Uterus (tissue), 2 donors: ENCODE data around the gene ELMO1.

Experiments used
- POLR2A ChIP-seq, 2 donors: fragments of 450-650 bp; IDR thresholded peaks; one replicate each; pipeline ENCODE4 v1.6.1; 2016; ENCODE audit warnings: antibody characterized with exemption in 2 of 2, mild to moderate bottlenecking in 1 of 2, moderate library complexity in 1 of 2
- TF ChIP-seq, protein P1 (sequence below), 4 experiments: fragments of 200-600 bp in 2 of 4; fragments of 450-650 bp in 2 of 4; sonication (generic) in 2 of 4; IDR thresholded peaks; one replicate each; pipeline ENCODE4 v1.5.1; 2016 to 2019; ENCODE audit warnings: antibody characterized with exemption in 4 of 4, mild to moderate bottlenecking in 2 of 4, moderate library complexity in 1 of 4

DNA sequence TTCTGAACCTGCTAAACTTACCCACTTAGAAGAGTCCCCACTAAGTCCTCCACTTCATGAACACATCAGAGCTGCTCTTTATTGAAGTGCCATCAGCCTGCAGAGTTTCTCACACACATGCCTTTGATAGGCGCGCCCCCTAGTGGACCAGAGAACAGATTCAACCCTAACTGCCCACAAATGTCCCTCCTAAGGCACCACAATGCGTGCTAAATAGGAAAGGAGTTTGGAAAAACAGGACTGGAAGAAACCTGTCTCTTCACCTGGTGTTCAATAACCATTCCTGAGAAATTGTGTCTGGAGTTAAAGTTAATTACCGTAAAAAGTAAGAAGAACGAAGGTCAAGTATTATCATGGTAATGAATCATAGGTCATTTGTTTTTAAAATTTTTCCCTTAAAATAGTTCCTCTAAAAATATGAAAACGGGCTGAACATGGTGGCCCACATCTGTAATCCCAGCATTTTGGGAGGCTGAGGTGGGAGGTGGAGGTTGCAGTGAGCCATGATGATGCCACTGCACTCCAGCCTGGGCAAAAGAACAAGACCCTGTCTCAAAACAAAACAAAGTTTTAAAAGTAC lies 249.7 kb downstream of the ELMO1 start:
- TF ChIP-seq, protein P1, sequence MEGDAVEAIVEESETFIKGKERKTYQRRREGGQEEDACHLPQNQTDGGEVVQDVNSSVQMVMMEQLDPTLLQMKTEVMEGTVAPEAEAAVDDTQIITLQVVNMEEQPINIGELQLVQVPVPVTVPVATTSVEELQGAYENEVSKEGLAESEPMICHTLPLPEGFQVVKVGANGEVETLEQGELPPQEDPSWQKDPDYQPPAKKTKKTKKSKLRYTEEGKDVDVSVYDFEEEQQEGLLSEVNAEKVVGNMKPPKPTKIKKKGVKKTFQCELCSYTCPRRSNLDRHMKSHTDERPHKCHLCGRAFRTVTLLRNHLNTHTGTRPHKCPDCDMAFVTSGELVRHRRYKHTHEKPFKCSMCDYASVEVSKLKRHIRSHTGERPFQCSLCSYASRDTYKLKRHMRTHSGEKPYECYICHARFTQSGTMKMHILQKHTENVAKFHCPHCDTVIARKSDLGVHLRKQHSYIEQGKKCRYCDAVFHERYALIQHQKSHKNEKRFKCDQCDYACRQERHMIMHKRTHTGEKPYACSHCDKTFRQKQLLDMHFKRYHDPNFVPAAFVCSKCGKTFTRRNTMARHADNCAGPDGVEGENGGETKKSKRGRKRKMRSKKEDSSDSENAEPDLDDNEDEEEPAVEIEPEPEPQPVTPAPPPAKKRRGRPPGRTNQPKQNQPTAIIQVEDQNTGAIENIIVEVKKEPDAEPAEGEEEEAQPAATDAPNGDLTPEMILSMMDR (IDR thresholded peaks at IDR 0.05) = peak; percentile 63 to 76 (median 72)
- TF ChIP-seq POLR2A (IDR thresholded peaks at IDR 0.05) = no peak
